IPS-11a (cell line): ENCODE data around the gene TOGARAM1.
A peak's percentile ranks its signal among the peaks of the same experiment; 100 is the strongest.
"Not testable (repeated sequence)": the region's sequence is repeated elsewhere in the genome, so short reads cannot be mapped to it uniquely, and the experiment has no call there.

Experiments used
- H3K4me3 ChIP-seq: one replicate; pipeline ENCODE4 v1.5.1; 2013; ENCODE audit warnings: low read depth, low read length, control low read depth

TOGARAM1 gene

GRCh38 chr14:45038256-45038655 lies 76.3 kb downstream of the TOGARAM1 start:
- no peak overlapping the region for H3K4me3 ChIP-seq

GRCh38 chr14:45038865-45039264 lies 76.9 kb downstream of the TOGARAM1 start:
- no peak overlapping the region for H3K4me3 ChIP-seq

GRCh38 chr14:45039390-45039789 lies 77.4 kb downstream of the TOGARAM1 start:
- no peak overlapping the region for H3K4me3 ChIP-seq

GRCh38 chr14:45041641-45042040 lies 79.7 kb downstream of the TOGARAM1 start:
- no peak overlapping the region for H3K4me3 ChIP-seq

- H3K4me3 ChIP-seq = no peak overlapping the region
These were observed 82.6 kb downstream of the TOGARAM1 start for GRCh38 chr14:45044638-45045037.

- no peak overlapping the region for H3K4me3 ChIP-seq
These were observed 86.4 kb downstream of the TOGARAM1 start for GRCh38 chr14:45048385-45048784.

- H3K4me3 ChIP-seq = no peak overlapping the region
These were observed 89.2 kb downstream of the TOGARAM1 start for GRCh38 chr14:45051180-45051579.

- H3K4me3 ChIP-seq = no peak overlapping the region
These were observed 89.9 kb downstream of the TOGARAM1 start for GRCh38 chr14:45051896-45052295.

- H3K4me3 ChIP-seq = no peak overlapping the region
These were observed 95.4 kb downstream of the TOGARAM1 start for GRCh38 chr14:45057349-45057748.

- no peak overlapping the region for H3K4me3 ChIP-seq
These were observed 95.9 kb downstream of the TOGARAM1 start for GRCh38 chr14:45057881-45058364.

GRCh38 chr14:45060551-45060950 lies 98.6 kb downstream of the TOGARAM1 start:
- no peak overlapping the region for H3K4me3 ChIP-seq

- H3K4me3 ChIP-seq = no peak overlapping the region
These were observed 103.5 kb downstream of the TOGARAM1 start for GRCh38 chr14:45065540-45065939.

GRCh38 chr14:45065956-45066355 lies 104.0 kb downstream of the TOGARAM1 start:
- H3K4me3 ChIP-seq = no peak overlapping the region

- no peak overlapping the region for H3K4me3 ChIP-seq
These were observed 104.7 kb downstream of the TOGARAM1 start for GRCh38 chr14:45066667-45067066.

- no peak overlapping the region for H3K4me3 ChIP-seq
These were observed 106.4 kb downstream of the TOGARAM1 start for GRCh38 chr14:45068396-45068795.

GRCh38 chr14:45070215-45070614 lies 108.2 kb downstream of the TOGARAM1 start:
- no peak overlapping the region for H3K4me3 ChIP-seq

GRCh38 chr14:45072126-45072525 lies 110.1 kb downstream of the TOGARAM1 start:
- H3K4me3 ChIP-seq = no peak overlapping the region

GRCh38 chr14:45073231-45073879 lies 111.4 kb downstream of the TOGARAM1 start:
- H3K4me3 ChIP-seq = no peak overlapping the region

GRCh38 chr14:45078323-45078722 lies 116.3 kb downstream of the TOGARAM1 start:
- H3K4me3 ChIP-seq = no peak overlapping the region

GRCh38 chr14:45080416-45080968 lies 118.5 kb downstream of the TOGARAM1 start:
- H3K4me3 ChIP-seq = not testable (repeated sequence)

- not testable (repeated sequence) for H3K4me3 ChIP-seq
These were observed 119.1 kb downstream of the TOGARAM1 start for GRCh38 chr14:45081096-45081495.

GRCh38 chr14:45082420-45082819 lies 120.4 kb downstream of the TOGARAM1 start:
- no peak overlapping the region for H3K4me3 ChIP-seq

GRCh38 chr14:45083617-45083975 lies 121.6 kb downstream of the TOGARAM1 start:
- H3K4me3 ChIP-seq = peak overlapping the region; percentile 21
